HG03175 (cell line): ENCODE data around the gene WASF3.

Experiments used
- ATAC-seq: cut with Tn5 transposase; IDR thresholded peaks from one replicate; pipeline ENCODE4 v1.9.1; 2021; ENCODE audit warnings: mild to moderate bottlenecking, moderate library complexity; ENCODE audit not compliant: unreplicated experiment

Gene WASF3

DNA sequence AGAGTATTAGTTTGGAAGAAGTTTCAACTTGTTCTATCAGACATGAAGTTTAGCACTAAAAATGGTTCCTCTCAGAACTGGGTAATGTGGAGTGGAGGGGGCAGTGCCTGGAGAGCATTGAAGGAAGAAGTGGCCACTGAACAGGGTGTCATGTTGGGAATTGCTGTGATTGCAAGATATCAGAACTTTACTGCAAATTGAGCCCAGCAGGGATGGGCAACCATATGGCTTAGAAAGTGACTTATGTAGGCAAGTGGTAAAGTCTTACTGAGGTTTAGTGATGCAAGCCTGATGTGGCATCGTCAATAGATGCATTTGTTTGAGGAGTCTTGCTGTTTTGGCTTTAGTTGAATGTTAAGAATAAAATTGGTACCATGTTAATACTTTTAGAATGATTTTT lies 31.7 kb downstream of the WASF3 start:
- no peak for ATAC-seq

DNA sequence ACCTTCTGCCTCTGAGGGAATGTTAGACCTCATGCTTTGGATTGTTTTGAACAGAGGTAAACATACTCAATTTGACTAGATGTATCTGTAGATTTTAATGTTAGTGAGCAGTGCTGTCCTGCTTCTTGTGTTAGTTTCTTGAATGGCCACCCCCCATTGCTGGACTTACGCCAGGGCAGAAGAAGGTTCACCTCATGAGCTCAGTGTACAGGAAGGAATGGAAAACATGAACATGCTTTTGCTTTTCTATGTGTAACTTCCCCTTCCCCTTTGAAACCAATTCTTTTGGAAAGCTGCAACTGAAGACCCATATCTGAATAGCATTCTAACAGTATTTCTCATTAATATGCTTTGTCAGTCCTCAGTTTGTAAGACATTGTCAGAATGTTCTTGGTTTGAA lies 32.3 kb downstream of the WASF3 start:
- ATAC-seq = no peak

DNA sequence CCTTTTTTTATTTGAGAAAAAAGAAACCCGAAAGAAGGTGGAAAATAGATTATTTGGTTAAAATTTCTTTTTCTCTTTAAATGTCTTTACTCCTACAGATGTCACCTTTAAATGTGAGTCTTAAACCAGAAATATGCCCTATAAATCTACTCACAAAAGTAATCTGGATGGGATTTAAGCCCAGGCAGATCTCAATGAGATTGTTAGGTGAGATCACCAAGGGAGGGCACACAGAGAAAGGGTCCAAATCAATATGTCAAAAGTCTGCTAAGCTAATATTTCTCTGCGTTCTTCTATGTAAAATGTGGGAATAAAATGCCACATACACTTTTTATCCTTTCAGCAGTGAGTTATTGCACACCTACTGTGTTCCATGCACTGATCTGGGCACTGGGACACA lies 32.9 kb downstream of the WASF3 start:
- ATAC-seq = no peak

DNA sequence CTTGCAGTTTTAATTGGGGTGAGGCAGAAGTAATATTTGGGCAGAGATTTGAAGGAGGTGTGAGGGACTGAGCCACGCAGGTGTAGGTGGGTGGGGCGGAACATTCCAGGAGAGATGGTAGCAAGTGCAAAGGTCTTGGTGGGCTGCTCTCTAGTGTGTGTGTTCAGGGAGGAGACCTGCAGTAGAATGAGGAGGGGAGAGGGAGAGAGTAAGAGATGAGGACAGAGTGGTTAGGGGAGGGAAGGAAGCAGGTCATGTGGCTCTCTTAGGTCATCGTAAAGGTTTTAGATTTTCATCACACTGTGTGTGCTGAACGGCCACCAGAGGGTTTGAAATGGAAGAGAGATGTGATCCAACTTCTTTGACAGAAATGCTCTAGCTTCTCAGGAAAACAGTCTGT lies 33.5 kb downstream of the WASF3 start:
- ATAC-seq = no peak

DNA sequence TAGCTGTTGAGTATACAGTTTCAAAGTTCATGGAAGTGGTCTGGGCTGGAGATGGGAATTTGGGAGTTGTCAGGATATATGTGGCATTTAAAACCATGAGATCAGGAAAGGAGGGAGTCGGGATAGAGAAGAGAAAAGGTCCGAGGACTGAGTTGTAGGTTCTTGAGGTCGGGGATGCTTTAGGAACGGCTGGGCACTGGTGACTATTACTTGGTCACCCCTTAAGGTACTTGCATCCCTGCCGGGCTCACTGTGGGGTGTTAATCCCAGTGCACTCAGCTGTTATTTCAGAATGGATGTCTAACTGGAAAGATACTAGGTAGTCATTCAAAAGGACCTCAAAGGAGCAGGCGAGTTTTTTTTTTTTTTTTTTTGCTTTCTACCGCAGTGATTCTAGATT lies 34.2 kb downstream of the WASF3 start:
- no peak for ATAC-seq

DNA sequence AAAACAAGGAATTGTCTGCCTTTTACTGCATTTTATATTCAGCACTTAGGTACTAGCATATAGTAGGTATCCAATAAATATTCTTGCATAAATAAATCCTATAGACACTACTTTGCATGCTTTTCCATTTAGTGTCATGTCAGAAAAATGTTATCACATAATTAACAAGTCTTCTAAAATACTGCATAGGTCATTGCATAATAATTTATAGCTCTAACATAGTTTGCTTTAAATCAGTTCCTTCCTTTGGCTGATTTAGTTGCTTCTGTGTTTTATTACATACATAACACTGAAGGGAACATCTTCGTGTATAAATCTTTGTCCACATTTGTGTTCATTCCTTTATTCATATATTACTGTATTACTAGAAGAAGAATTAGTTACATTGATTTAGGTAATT lies 36.2 kb downstream of the WASF3 start:
- no peak for ATAC-seq

DNA sequence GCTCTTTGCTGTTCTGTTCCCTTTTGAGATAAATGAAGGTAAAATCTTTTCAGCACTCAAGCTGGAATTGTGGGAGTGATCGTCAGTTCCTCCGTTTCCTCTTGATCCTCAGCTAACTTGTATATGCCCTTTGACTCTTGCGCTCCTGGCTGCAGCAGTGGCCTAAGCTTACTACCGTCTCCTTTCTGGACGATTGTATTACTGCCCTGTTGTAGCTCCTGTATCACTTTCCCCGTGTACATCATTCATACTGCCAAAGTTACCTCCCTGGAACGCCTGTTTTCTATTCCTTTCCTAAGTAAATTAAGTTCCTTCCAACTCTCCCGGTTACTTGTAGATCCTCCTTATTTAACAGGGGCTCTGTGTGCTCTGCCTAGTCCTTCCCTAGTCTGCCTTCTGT lies 36.9 kb downstream of the WASF3 start:
- ATAC-seq = no peak

DNA sequence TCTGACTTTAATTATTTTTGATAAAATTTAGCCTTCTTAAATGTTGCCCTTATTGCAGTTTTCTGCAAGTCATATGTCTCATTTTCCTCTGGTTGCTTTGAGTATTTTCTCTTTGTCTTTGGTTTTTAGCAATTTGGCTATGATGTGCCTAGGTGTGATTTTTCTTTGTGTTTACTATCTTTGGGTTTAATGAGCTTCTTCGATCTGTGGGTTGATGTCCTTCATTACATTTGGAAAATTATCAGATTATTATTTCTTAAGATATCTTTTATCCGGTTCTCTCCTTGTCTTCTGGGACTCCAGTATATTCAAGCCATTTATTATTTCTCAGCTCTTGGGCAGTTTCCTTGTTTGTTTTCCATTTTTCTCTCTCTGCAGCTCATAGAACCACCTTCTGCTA lies 39.0 kb downstream of the WASF3 start:
- ATAC-seq = no peak

DNA sequence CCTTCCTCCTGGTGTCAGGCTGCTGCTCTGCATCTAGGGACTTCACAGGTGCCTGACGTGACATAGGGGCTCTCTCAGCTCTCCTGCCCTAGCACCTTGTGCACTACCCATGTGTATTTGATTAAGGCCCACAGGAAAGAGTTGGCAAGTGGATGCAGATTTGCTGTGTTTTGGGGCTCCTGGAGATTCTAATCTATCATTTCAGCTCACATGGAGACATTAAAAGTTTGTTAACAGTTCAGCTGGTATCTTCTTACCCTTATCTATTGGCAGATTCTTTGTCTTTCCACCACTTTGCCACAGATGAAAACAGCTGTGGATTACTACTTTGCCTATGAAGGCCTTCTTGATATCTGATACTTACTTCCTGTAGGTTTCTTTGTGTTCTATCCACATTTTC lies 41.9 kb downstream of the WASF3 start:
- no peak for ATAC-seq

DNA sequence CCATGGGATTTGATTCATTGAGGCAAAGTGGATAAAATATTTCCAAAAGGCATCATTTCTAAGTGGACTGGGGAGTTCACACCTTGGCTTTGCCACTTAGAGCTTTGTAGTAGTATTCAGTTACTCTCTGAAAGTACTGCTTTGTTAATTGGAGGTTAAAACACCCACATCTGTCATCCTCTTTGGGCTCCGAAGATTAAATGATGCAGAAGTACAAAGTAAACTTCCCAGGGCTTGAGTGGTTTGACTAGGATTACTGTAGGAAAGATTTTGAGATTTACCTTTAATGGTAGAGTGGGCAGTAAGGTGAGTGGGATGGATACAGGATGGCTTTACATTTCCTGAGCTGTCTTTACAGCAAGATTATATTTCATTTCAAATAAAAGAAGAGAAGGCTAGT lies 42.4 kb downstream of the WASF3 start:
- ATAC-seq = no peak

DNA sequence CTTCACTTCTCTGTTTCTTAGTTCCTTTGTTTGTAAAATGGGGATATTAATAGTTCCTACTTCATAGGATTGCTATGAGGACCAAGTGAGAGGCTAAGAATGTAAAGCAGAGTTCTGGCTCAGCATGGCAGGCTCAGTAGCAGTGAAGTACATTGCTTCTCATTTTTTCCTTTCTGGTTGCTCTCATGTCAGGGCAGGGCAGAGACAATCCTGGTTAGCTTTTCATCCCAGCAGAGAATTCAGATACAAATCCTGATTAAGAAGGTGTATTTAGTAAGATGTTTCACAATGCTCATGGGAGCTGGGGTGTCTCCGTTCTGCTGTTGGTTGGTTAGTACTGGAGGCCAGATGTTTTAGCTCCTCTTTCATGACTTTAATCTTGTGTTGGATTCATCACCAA lies 42.9 kb downstream of the WASF3 start:
- no peak for ATAC-seq

DNA sequence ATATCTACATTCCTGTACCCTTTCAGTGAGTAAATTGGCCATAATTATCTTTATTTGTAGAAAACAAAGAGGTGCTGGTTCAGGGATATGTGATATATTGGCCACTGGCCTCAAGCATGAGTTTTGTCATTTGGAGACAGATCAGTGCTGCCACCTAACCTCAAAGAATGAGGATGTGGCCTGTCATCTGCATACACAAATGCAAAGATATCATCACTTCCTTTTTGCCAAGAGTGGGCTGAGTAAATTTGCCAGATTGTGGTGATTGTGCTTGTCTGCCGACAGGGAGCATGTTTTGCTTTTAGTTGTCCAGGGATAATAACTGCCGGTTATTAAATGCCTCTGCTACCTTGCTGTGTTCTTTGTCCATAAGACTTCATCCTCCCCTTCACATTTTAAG lies 44.2 kb downstream of the WASF3 start:
- ATAC-seq = no peak

DNA sequence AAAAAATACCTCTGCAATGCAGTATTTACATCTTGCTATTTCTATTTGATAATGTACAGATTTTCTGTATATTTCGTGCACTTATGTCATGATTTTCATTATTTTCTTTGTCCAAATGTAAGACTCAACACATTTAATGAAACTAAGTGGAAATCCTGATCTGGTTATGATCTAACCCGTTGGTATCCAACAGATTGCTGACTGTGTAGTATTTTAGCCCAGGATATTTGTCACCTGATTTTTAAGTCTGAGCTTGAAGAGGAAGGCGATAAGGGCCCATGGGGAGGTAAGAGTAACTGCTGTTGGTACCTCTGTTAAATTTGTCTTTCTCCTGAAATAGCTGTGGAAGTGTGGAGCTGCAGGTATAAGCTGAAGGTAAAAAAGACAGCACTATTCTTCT lies 45.3 kb downstream of the WASF3 start:
- no peak for ATAC-seq

DNA sequence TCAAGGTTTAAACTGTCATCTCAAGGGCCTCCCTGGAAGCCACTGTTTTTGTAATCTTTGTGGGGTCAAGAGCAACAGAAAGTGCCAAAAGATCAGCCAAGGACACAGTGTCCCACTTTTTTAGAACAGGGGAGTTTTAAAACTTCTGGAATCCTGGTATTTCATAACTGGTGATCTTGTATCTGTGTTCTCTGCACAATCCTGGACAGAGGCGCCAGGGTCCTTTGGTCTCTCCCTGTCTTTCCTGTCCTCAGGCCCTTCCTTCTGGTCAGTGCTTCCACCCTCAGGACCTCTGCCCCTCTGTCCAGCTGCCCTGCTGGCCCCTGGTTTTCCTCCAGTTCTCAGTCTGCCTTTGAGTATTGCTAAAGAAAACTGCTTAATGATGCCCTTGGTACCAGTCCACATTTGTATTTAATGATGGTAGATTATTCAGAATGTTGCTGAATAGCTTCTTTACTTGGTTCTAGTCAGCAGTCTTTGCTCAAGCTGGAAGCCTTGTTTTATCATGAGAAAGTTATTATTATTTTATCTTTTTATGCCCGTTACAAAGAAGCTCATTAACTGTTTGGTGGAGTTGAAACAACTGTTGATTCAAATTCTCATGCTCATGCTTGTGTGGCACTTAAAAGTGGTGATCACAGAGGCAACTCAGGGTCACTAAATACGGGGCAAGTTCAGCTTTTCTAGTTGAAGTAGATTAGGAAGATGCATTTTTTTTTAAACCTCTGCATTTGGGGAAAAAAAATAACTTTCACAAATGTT lies 47.5 kb downstream of the WASF3 start:
- no peak for ATAC-seq

DNA sequence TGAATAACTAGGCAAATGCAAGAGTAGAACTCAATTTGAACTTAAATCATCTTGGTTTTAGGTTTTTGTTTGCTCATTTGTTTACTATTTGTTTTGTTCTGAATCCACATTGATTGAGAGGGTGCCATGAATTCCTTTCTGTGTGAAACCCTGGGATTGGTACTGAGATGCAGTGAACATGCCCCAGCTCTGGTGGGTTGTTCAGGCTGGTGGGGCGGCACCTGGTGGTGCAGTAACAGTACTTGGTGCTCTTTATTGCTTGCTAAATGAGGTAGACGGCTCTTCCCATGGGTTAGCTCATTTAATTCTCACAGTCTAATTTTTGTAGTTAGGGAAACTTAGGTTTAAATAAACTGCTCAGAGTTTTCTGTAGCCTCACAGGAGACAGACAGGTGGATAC lies 48.4 kb downstream of the WASF3 start:
- no peak for ATAC-seq

DNA sequence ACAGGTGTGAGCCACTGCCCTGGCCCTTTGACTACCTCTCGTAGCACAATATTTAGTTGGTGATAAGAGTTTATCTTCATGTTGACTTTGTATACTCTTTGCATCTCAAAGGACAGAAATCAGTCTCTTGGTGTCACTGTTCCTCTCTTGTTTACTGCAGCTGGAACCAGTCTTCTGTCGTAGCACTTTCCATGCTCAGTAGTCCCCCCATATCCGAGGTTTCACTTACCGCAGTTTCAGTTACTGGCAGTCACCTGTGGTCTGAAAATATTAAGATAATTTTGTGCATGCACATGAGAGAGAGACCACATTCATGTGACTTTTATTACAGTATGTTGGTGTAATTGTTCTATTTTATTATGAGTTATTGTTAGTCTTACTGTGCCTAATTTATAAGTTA lies 49.1 kb downstream of the WASF3 start:
- ATAC-seq = no peak

DNA sequence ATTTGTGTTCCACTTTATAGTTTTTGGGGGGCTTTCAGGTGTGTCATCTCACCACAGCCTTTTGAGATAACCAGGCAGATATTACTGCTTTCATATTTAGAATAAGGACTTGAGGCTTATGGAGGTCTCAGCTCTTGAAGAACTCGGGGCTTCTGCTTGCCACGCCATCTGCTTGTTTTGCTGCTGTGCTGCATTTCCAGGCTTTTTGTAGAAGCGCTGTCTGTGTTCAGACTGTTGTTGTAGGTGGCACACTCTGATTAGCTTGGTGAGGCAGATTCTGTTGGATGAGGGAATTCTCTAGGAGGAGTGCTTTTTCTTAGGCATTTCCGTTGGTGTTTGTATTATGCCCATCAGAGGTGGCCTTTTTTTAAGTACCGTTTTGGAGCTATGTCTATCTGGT lies 57.2 kb downstream of the WASF3 start:
- no peak for ATAC-seq

DNA sequence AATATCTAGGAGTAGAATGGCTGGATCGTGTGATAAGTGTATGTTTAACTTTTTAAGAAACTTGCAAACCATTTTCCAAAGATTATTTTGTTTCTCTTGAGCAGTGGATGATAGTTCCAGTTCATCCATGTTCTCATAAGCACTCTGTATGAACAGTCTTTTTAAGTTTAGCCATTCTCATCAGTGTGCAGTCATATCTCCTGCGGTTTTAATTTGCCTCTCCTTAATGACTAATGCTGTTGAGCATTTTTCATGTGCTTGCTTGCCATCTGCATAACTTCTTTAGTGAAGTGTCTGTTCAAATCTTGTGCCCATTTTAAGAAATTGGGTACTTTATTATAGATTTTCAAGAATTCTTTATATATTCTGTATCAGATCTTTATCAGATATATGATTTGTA lies 58.6 kb downstream of the WASF3 start:
- no peak for ATAC-seq

DNA sequence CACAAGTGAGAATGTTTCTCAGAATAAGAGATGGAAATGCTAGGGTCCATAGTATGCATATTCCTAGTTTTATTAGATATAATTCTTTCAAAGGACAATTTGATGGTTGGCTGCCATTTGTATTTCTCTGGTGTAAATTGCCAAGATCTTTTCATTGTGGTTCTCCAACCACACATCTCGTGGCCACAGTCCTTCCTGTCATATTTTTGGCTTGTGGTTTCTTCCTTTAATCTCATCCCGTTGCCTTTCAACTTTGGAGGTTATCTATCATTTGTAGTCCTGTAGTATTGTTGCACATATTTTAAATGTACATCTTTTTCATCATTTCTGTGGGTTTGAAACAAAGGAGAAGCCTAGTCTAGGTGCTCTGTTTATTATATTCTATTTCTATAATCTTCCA lies 61.2 kb downstream of the WASF3 start:
- ATAC-seq = no peak

DNA sequence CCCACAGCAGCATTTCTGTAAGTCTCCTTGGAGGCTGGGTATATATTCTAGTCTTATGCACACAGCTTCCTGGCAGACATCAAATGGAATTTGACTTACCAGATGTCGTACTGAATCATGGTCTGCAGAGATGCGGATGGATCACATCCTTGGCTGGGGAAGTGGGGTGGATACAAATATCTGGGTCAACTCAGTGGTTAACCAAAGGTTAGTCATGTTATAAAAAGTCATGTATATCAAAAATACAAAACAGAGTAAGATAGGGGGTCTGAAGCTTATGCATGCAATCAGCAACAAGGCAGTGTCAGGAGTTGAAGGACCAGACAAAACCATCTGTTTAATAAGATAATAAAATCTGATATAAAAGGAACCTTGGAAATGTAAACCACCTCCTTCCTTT lies 61.9 kb downstream of the WASF3 start:
- ATAC-seq = no peak

DNA sequence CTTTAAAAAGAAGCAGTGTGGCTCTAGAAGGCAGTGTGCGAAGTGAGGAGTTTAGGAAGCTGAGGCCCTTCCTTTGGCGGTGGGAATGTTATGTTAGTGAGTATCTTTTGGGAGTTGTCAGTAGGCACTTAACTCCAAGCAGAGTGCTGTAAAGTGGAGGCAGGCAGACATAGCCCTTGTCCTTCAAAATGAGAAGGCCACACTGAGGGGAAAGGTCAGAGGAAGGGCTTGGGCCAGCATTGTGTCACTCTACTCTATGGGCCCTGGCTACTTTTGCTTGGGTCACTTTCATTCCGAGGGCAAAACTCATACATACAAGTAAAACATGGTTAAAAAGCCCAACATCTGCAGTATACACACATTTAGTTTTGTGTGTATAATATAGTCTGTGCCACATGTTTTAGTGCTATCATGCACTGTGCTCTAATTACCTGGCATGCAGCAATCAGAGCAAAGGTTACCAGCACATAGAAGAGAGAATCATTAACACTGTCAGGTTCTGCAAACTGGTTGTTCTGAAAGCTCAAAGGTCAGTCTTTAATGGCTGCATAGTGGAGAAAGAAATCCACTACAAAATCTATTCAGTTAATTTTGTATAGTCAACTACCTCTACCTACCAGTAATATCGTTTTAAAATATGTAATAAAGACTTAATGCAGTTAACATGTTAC lies 64.4 kb downstream of the WASF3 start:
- ATAC-seq = no peak

DNA sequence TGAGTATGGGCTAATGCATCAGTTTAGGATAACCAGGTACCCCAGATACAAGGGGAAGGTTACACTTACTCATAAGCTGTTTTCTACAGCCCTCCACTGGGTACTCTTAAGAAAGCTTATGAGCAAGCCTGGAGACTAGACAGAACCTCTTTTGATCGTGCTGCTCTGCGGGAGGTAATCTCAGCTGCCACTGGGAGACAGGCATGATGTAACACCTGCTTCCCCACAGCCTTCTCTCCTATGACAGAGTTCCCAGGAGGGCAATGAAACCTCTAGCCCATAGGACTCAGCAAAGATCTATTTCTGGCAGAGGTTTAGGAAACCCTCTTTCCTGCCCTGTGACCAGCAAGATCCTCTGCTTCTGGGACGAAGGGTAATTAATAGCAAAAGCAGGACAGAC lies 65.6 kb downstream of the WASF3 start:
- ATAC-seq = no peak

DNA sequence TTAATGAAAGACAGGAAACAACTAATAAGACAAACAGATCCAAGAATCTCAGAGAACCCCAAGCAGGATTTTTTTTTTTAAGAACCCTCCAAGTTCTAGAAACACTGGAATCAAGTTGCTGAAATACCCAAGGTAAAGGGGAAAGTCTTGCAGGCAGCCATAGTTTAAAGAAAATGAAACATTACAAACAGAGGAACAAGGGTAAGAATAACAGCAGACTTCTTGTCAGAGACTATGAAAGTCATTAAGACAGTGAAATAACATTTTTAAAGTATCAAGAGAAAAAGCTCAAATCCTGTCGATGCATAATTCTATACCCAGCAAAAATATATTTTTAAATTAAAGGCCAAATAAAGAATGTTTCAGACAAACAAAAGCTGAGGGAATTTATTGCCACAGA lies 67.1 kb downstream of the WASF3 start:
- no peak for ATAC-seq
